PC-9 (cell line): ENCODE data around the gene MYOM1. TPM values are rescaled to one million over a fixed set of nuclear protein-coding genes. Genes with fewer than 3 reads are reported as not detected.
"Not testable (repeated sequence)": the region's sequence is repeated elsewhere in the genome, so short reads cannot be mapped to it uniquely, and the experiment has no call there.

ENCODE experiments used
- BruUV-seq: library from RNA; stranded (reverse); fragments of 400-500 nt; replicated peaks from 2 replicates; lab custom pipeline; 2021; lab: Mats Ljungman, UMichigan
- CTCF ChIA-PET: fragments of 300-600 bp; sonication (Branson Sonifier 250); formaldehyde crosslinking; loops from one replicate; lab custom pipeline; 2022; ENCODE audit warnings: antibody characterized with exemption; lab: Charles Lee
- POLR2A ChIA-PET: fragments of 300-600 bp; sonication (Branson Sonifier 250); formaldehyde crosslinking; loops from one replicate; lab custom pipeline; 2022; ENCODE audit warnings: antibody characterized with exemption; ENCODE audit not compliant: unreplicated experiment; lab: Charles Lee
- DNase-seq, 2 experiments: peaks; one replicate each; pipeline versions ENCODE4 v3.0.0 to v3.0.0-alpha.2; 2015 to 2022; ENCODE audit warnings: mixed read lengths in 1 of 2
- H2AFZ ChIP-seq: fragments of 200-600 bp; sonication (generic); 2 replicates; pipeline ENCODE4 v1.8.1; 2017; ENCODE audit warnings: antibody characterized with exemption
- H3F3A ChIP-seq: fragments of 200-600 bp; sonication (generic); 2 replicates; pipeline ENCODE4 v1.8.1; 2017; ENCODE audit warnings: antibody characterized with exemption, mild to moderate bottlenecking, low read depth; ENCODE audit not compliant: insufficient read depth
- H3K27ac ChIP-seq: fragments of 200-600 bp; sonication (generic); 2 replicates; pipeline ENCODE4 v1.6.1; 2016; ENCODE audit warnings: mixed run types
- H3K27me3 ChIP-seq: fragments of 200-600 bp; sonication (generic); 2 replicates; pipeline ENCODE4 v1.6.1; 2016; ENCODE audit warnings: low read depth, mixed run types; ENCODE audit not compliant: insufficient read depth
- H3K36me3 ChIP-seq: fragments of 200-600 bp; sonication (generic); 2 replicates; pipeline ENCODE4 v1.6.1; 2016; ENCODE audit warnings: low read depth, mixed run types
- H3K4me1 ChIP-seq: fragments of 200-600 bp; sonication (generic); replicated peaks from 2 replicates; pipeline ENCODE4 v1.6.1; 2016; ENCODE audit warnings: mixed run types; ENCODE audit not compliant: insufficient read depth
- H3K4me2 ChIP-seq: fragments of 200-600 bp; sonication (generic); 2 replicates; pipeline ENCODE4 v1.6.1; 2017; ENCODE audit warnings: mixed run types
- H3K4me3 ChIP-seq: fragments of 200-600 bp; sonication (generic); 2 replicates; pipeline ENCODE4 v1.6.1; 2016; ENCODE audit warnings: mixed run types
- H3K79me2 ChIP-seq: fragments of 200-600 bp; sonication (generic); 2 replicates; pipeline ENCODE4 v1.6.1; 2017; ENCODE audit warnings: low read depth, mixed run types
- H3K9me2 ChIP-seq: fragments of 200-600 bp; sonication (generic); 2 replicates; pipeline ENCODE4 v1.8.1; 2017; ENCODE audit warnings: mild to moderate bottlenecking; ENCODE audit not compliant: insufficient read depth
- H3K9me3 ChIP-seq: fragments of 200-600 bp; sonication (generic); 2 replicates; pipeline ENCODE4 v1.8.1; 2016; ENCODE audit warnings: low read depth; ENCODE audit not compliant: insufficient read depth
- H4K20me1 ChIP-seq: fragments of 200-600 bp; sonication (generic); 2 replicates; pipeline ENCODE4 v1.8.1; 2017; ENCODE audit not compliant: insufficient read depth
- EZH2 ChIP-seq: fragments of 200-600 bp; sonication (generic); IDR thresholded peaks from 2 replicates; pipeline ENCODE4 v1.8.0; 2017; ENCODE audit warnings: antibody characterized with exemption, low read depth
- intact Hi-C: fragments of 100-400 bp; cut with micrococcal nuclease; formaldehyde crosslinking; loops from one replicate; pipeline ENCODE4 v1.10.0; 2022; ENCODE audit not compliant: unreplicated experiment
- total RNA-seq: library from RNA; stranded (reverse); gene quantifications from 2 replicates; pipeline ENCODE4 v1.2.3, GENCODE V29; 2021
- TF ChIP-seq, protein P1 (sequence below): fragments of 200-600 bp; sonication (generic); conservative IDR thresholded peaks from 2 replicates; pipeline ENCODE4 v1.6.1; 2017; ENCODE audit warnings: mixed run types, antibody characterized with exemption, mild to moderate bottlenecking, moderate library complexity

The MYOM1 gene
- total RNA-seq, 1 experiment from 2014 or later = 1.3 TPM

DNA sequence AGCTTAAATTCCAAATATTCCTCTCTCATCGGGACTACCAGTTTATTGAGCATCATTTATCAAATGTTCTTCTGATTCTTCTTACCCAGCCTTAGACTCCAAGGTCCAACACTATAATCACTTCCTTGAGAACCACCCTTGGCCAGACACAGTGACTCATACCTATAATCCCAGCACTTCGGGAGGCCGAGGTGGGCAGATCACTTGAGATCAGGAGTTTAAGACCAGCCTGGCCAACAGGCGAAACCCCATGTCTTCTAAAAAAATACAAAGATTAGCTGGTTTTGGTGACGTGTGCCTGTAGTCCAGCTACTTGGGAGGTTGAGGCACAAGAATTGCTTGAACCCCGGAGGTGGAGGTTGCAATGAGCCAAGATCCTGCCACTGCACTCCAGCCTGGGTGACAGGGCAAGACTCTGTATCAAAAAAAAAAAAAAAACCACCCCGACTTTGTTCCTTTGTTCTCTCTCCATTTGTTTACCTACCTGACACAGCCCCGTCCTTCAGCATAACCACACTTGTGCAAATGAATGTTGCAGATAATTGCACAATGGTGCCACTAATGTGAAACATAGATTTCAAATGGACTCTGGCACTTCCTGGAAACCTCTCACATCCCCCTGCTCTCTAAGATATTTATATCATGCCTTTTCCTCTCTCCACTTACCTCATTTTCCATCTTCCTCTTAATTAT lies 167.9 kb downstream of the MYOM1 start:
- DNase-seq = peak; percentile 49 to 92
- POLR2A ChIA-PET = no interaction called here
- no peaks in the 10 kb centered on the region for H3K27me3 ChIP-seq
- TF ChIP-seq, protein P1, sequence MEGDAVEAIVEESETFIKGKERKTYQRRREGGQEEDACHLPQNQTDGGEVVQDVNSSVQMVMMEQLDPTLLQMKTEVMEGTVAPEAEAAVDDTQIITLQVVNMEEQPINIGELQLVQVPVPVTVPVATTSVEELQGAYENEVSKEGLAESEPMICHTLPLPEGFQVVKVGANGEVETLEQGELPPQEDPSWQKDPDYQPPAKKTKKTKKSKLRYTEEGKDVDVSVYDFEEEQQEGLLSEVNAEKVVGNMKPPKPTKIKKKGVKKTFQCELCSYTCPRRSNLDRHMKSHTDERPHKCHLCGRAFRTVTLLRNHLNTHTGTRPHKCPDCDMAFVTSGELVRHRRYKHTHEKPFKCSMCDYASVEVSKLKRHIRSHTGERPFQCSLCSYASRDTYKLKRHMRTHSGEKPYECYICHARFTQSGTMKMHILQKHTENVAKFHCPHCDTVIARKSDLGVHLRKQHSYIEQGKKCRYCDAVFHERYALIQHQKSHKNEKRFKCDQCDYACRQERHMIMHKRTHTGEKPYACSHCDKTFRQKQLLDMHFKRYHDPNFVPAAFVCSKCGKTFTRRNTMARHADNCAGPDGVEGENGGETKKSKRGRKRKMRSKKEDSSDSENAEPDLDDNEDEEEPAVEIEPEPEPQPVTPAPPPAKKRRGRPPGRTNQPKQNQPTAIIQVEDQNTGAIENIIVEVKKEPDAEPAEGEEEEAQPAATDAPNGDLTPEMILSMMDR = no peak
- no peak for TF ChIP-seq EZH2
- H2AFZ ChIP-seq = peak overlapping the region; percentile 71
- peaks cover 45% of the 10 kb centered on the region for H3K4me1 ChIP-seq
- CTCF ChIA-PET = interaction anchor here (0.9 kb wide), 1 partner anchor 11 kb away, joined by 7 read pairs; no protein-coding TSS in a partner anchor
- BruUV-seq = no TSS peak
- no peaks in the 10 kb centered on the region for H3K9me2 ChIP-seq
- no peaks in the 10 kb centered on the region for H4K20me1 ChIP-seq
- intact Hi-C loops = loop anchor here (5.0 kb wide), 1 partner anchor 35 kb away; no protein-coding TSS in a partner anchor
- peaks cover 33% of the 10 kb centered on the region for H3F3A ChIP-seq
- H3K79me2 ChIP-seq = no peaks in the 10 kb centered on the region
- no peaks in the 10 kb centered on the region for H3K36me3 ChIP-seq
- H3K4me3 ChIP-seq = peak overlapping the region; percentile 30; the same call in 1 of the 2 replicates
- peaks cover 3% of the 10 kb centered on the region; the same call in 1 of the 2 replicates for H3K9me3 ChIP-seq
- peak overlapping the region; percentile 71 for H3K4me2 ChIP-seq
- H3K27ac ChIP-seq = peak overlapping the region; percentile 90

DNA sequence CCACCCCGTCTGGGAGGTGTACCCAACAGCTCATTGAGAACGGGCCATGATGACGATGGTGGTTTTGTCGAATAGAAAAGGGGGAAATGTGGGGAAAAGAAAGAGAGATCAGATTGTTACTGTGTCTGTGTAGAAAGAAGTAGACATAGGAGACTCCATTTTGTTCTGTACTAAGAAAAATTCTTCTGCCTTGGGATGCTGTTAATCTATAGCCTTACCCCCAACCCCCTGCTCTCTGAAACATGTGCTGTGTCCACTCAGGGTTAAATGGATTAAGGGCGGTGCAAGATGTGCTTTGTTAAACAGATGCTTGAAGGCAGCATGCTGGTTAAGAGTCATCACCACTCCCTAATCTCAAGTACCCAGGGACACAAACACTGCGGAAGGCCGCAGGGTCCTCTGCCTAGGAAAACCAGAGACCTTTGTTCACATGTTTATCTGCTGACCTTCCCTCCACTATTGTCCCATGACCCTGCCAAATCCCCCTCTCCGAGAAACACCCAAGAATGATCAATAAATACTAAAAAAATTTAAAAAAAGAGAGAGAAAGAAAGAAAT lies 169.8 kb downstream of the MYOM1 start:
- H3K27ac ChIP-seq, H3K36me3 ChIP-seq, DNase-seq, H4K20me1 ChIP-seq, H3K27me3 ChIP-seq, BruUV-seq, POLR2A ChIA-PET, H3K4me3 ChIP-seq, H3K4me2 ChIP-seq, CTCF ChIA-PET, H3K9me3 ChIP-seq, H3K9me2 ChIP-seq, H2AFZ ChIP-seq, H3K79me2 ChIP-seq: not testable (repeated sequence)
- H3K4me1 ChIP-seq = peaks cover 46% of the 10 kb centered on the region
- intact Hi-C loops = loop anchor here (5.0 kb wide), 1 partner anchor 33 kb away; no protein-coding TSS in a partner anchor
- H3F3A ChIP-seq = peaks cover 31% of the 10 kb centered on the region

DNA sequence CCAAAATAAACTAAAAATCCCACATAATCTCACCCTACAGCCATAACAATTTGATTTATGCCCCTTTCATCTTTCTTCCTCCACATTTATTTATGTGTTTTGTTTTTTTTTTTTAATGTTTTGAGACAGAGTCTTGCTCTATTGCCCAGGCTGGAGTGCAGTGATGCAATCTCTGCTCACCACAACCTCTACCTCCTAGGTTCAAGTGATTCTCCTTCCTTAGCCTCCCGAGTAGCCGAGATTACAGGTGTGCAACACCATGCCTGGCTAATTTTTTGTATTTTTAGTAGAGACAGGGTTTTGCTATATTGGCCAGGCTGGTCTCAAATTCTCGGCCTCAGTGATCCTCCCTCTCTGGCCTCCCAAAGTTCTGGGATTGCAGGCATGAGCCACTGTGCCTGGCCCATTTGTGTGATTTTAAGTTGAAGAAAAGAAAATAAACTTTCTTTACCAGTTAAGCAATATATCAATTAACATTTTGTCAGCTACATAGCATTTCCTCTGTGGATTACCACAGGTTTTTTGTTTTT lies 170.9 kb downstream of the MYOM1 start:
- DNase-seq = no peak
- Histone ChIP-seq H3K4me2 (no peak overlapping the region), H3K27ac (no peak overlapping the region), H3K79me2 (no peaks in the 10 kb centered on the region), H3K4me1 (peaks cover 44% of the 10 kb centered on the region), H3K9me3 (no peaks in the 10 kb centered on the region), H3K4me3 (no peak overlapping the region), H3F3A (peaks cover 28% of the 10 kb centered on the region), H4K20me1 (no peaks in the 10 kb centered on the region), H2AFZ (no peak overlapping the region), H3K27me3 (no peaks in the 10 kb centered on the region), H3K36me3 (no peaks in the 10 kb centered on the region), H3K9me2 (no peaks in the 10 kb centered on the region)
- no TSS peak for BruUV-seq
- POLR2A ChIA-PET = no interaction called here
- intact Hi-C loops = no loop called here
- CTCF ChIA-PET = no interaction called here
- no peak for TF ChIP-seq EZH2
- TF ChIP-seq, protein P1 = no peak
